SK-N-MC (cell line): ENCODE data around the gene ZNF485.
"Not testable (repeated sequence)": the region's sequence is repeated elsewhere in the genome, so short reads cannot be mapped to it uniquely, and the experiment has no call there.

Experiments used
- EZH2 ChIP-seq: fragments of 200-600 bp; sonication (generic); IDR thresholded peaks from one replicate; pipeline ENCODE4 v1.6.1; 2017; ENCODE audit warnings: antibody characterized with exemption
- FOXP2 ChIP-seq: optimal IDR thresholded peaks from 2 replicates; pipeline ENCODE3; 2011; ENCODE audit warnings: mild to moderate bottlenecking, moderate library complexity; ENCODE audit not compliant: insufficient read depth; ENCODE audit errors: extremely low read length, control extremely low read depth
- POLR2AphosphoS5 ChIP-seq: IDR thresholded peaks from 2 replicates; pipeline ENCODE4 v1.6.1; 2012; ENCODE audit warnings: mild to moderate bottlenecking, low read depth, low read length, borderline replicate concordance

DNA sequence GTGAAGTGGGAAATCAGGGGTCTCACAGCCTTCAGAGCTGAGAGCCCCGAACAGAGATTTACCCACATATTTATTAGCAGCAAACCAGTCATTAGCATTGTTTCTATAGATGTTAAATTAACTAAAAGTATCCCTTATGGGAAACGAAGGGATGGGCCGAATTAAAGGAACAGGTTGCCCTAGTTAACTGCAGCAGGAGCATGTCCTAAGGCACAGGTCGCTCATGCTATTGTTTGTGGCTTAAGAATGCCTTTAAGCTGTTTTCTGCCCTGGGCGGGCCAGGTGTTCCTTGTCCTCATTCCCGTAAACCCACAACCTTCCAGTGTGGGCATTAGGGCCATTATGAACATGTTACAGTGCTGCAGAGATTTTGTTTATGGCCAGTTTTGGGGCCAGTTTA lies 4.7 kb upstream of the ZNF485 start:
- not testable (repeated sequence) for TF ChIP-seq POLR2AphosphoS5, EZH2, FOXP2
